Adipocyte (in vitro differentiated cells): Measurements from ENCODE around the gene CABLES1.
A peak's percentile ranks its signal among the peaks of the same experiment; 100 is the strongest.

ENCODE experiments used
- DNase-seq: peaks from one replicate; pipeline ENCODE4 v3.0.0-alpha.2; 2015; ENCODE audit warnings: low read depth
- H3K27me3 ChIP-seq: replicated peaks from 2 replicates; pipeline ENCODE4 v1.7.0; 2013; ENCODE audit warnings: mild to moderate bottlenecking, low read length, moderate library complexity; ENCODE audit not compliant: control insufficient read depth, insufficient read depth
- H3K36me3 ChIP-seq: 2 replicates; pipeline ENCODE4 v1.7.0; 2013; ENCODE audit warnings: low read length, mild to moderate bottlenecking, moderate library complexity; ENCODE audit not compliant: control insufficient read depth, insufficient read depth, severe bottlenecking
- H3K4me1 ChIP-seq: 2 replicates; pipeline ENCODE4 v1.7.0; 2013; ENCODE audit warnings: mild to moderate bottlenecking, low read length, moderate library complexity; ENCODE audit not compliant: control insufficient read depth, insufficient read depth
- H3K4me3 ChIP-seq: 2 replicates; pipeline ENCODE4 v1.7.0; 2013; ENCODE audit warnings: mild to moderate bottlenecking, low read length, moderate library complexity
- H3K9ac ChIP-seq: 2 replicates; pipeline ENCODE4 v1.7.0; 2013; ENCODE audit warnings: mild to moderate bottlenecking, low read length, moderate library complexity
- H3K9me3 ChIP-seq: 2 replicates; pipeline ENCODE4 v1.7.0; 2013; ENCODE audit warnings: mild to moderate bottlenecking, low read length, moderate library complexity; ENCODE audit not compliant: control insufficient read depth

Gene CABLES1

DNA sequence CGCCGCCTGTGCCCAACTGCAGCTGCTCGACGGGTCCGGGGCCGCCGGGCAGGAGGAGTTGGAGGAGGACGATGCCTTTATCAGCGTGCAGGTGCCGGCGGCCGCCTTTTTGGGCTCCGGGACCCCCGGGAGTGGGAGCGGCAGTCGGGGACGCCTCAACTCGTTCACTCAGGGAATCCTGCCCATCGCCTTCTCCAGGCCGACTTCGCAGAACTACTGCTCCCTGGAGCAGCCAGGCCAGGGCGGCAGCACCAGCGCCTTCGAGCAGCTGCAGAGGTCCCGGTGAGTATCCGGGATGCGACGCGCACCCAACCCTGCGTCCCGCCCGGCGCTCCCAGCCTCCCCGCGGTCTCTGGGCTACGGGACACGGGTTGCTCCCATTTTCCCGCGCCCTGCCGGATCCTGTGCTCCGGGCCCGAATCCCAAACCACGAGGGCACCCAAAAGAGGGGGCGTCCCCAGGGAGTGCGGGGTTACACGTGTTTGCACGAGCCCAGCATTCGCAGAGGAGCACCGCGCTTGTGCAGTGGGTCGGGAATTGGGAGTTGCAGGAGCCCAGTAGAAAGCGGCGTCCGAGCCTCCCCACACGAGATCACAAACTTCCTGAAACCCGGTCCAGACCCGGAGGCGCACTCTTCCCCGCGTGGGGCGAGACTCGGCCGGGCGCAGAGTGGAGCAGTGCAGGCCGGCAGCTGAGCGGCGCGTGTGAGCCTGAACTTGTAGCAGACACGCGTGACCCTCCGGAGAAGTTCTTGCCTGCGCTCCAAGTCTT is 1.2 kb downstream of the CABLES1 start:
- DNase-seq, result peak; percentile 42
- peaks cover 45% of the 10 kb centered on the region for H3K4me1 ChIP-seq
- peaks cover 12% of the 10 kb centered on the region for H3K36me3 ChIP-seq
- peak overlapping the region; percentile 93 for H3K9ac ChIP-seq
- H3K4me3 ChIP-seq, result peak overlapping the region; percentile 85
- H3K9me3 ChIP-seq, result no peaks in the 10 kb centered on the region
- no peaks in the 10 kb centered on the region for H3K27me3 ChIP-seq

DNA sequence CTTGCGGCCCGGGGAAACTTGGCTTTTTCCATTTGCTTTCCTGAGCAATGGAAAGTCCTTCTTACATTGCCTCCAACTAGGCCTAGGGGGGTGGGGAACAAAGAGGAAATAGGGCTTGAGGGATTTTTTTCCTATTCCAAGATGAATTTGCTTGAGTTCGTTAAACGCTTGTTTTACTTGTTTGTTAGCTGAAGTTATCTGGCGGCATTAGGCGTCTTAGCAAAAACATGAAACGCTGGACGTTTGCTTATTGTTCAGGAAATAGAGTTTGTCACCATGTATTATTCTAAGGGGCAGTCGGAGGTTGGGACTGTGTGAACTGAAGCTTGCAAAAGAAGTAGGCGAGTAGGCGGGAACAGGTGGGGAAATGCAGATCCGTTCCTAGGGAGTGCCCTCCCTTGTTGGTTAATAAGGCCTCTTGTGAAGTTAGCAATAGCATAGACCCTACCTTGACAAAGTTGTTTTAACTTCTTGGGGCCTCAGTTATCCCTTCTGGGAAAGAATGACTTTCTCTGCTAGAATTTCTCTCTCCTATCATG is 1.9 kb downstream of the CABLES1 start:
- Histone ChIP-seq H3K9ac (peak overlapping the region; percentile 93), H3K9me3 (no peaks in the 10 kb centered on the region), H3K36me3 (peaks cover 12% of the 10 kb centered on the region), H3K4me1 (peaks cover 50% of the 10 kb centered on the region), H3K27me3 (no peaks in the 10 kb centered on the region), H3K4me3 (peak overlapping the region; percentile 85)
- DNase-seq, result no peak

DNA sequence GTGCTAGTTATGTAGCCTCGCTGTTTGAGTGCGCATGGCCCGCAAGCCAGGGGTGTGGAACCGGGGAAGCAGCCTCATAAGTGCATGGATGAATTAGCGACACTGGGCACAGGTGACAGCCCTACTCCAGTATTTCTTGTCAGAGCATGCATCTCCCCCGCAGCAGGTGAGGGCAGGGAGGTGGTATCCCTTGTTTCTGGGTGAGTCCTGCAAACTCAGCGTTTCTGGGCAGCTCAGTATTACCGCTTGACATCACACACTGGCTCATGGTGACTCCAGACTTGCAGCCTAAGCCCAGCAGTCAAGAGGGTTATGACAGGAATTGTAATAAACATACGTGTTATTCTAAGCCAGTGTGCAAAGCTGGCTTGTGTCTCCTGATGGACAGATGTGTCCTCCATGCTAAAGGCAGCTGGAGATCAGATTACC is 2.5 kb downstream of the CABLES1 start:
- Histone ChIP-seq H3K36me3 (peaks cover 12% of the 10 kb centered on the region), H3K9ac (peak overlapping the region; percentile 93), H3K9me3 (no peaks in the 10 kb centered on the region), H3K4me3 (peak overlapping the region; percentile 85), H3K4me1 (peaks cover 57% of the 10 kb centered on the region), H3K27me3 (no peaks in the 10 kb centered on the region)
- DNase-seq, result no peak

- peaks cover 12% of the 10 kb centered on the region for H3K36me3 ChIP-seq
- no peaks in the 10 kb centered on the region for H3K9me3 ChIP-seq
- peak overlapping the region; percentile 85 for H3K4me3 ChIP-seq
- H3K4me1 ChIP-seq, result peaks cover 63% of the 10 kb centered on the region
- DNase-seq, result no peak
- peak overlapping the region; percentile 93 for H3K9ac ChIP-seq
- no peaks in the 10 kb centered on the region for H3K27me3 ChIP-seq
Observed at GRCh38 chr18:23138471-23138870, 3.2 kb downstream of the CABLES1 start.

- Histone ChIP-seq H3K9me3 (no peaks in the 10 kb centered on the region), H3K36me3 (peaks cover 12% of the 10 kb centered on the region), H3K4me1 (peaks cover 63% of the 10 kb centered on the region), H3K27me3 (no peaks in the 10 kb centered on the region), H3K4me3 (peak overlapping the region; percentile 4), H3K9ac (peak overlapping the region; percentile 48)
- DNase-seq, result no peak
Observed at GRCh38 chr18:23141104-23141999, 6.1 kb downstream of the CABLES1 start.

GRCh38 chr18:23142251-23142929 is 7.1 kb downstream of the CABLES1 start:
- peak overlapping the region; percentile 48 for H3K9ac ChIP-seq
- DNase-seq, result no peak
- H3K36me3 ChIP-seq, result peaks cover 12% of the 10 kb centered on the region
- no peaks in the 10 kb centered on the region for H3K27me3 ChIP-seq
- H3K4me1 ChIP-seq, result peaks cover 60% of the 10 kb centered on the region
- H3K4me3 ChIP-seq, result peak overlapping the region; percentile 4
- H3K9me3 ChIP-seq, result no peaks in the 10 kb centered on the region

DNA sequence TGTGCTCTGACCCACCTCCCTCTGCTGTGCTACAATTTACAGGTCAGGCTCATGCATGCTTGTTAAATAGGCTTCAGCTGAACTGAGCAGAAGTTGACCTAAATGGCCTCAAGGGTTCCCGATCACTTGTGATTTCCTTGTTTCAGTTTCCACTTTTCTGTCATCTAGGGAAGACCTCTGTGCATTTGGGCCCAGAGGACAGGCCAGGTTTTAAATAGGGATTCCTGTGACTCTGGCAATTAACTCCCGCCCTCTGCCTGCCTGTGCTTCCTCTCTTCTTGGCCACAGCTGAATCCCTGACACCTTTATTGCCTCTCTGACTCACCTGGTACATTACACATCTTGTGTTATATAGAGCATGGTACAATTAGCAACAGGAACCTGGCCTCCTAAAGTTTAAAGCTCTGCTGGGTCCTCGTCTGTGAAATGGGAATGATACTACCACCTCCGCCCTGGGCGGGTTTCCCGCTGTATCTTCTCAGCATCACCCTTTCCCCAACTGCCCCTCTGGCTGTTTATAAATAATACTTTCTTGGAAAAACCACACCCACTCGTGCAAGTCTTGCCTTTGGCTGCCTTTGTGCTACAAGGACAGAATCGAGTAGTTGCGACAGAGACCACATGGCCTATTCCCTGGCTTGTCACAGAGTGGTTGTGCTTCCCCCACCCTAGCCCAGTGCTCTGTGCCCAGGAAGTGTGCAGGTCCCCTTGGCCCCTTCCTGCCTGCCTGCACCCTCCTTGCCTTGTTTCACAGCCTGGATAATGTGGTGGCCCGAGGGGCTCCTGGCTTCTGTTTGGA is 7.9 kb downstream of the CABLES1 start:
- H3K4me3 ChIP-seq, result no peak overlapping the region
- H3K4me1 ChIP-seq, result peaks cover 51% of the 10 kb centered on the region
- H3K36me3 ChIP-seq, result peaks cover 12% of the 10 kb centered on the region
- DNase-seq, result peak; percentile 69
- H3K9ac ChIP-seq, result peak overlapping the region; percentile 77
- no peaks in the 10 kb centered on the region for H3K27me3 ChIP-seq
- H3K9me3 ChIP-seq, result no peaks in the 10 kb centered on the region

- Histone ChIP-seq H3K27me3 (no peaks in the 10 kb centered on the region), H3K4me3 (peak overlapping the region; percentile 6), H3K9me3 (no peaks in the 10 kb centered on the region), H3K9ac (peak overlapping the region; percentile 77), H3K4me1 (peaks cover 45% of the 10 kb centered on the region), H3K36me3 (peaks cover 9% of the 10 kb centered on the region)
- DNase-seq, result no peak
Observed at GRCh38 chr18:23143815-23144261, 8.6 kb downstream of the CABLES1 start.

GRCh38 chr18:23144640-23145039 is 9.4 kb downstream of the CABLES1 start:
- no peaks in the 10 kb centered on the region for H3K9me3 ChIP-seq
- H3K36me3 ChIP-seq, result peaks cover 6% of the 10 kb centered on the region
- H3K4me3 ChIP-seq, result peak overlapping the region; percentile 6
- peak overlapping the region; percentile 77 for H3K9ac ChIP-seq
- DNase-seq, result no peak
- H3K4me1 ChIP-seq, result peaks cover 41% of the 10 kb centered on the region
- H3K27me3 ChIP-seq, result no peaks in the 10 kb centered on the region

DNA sequence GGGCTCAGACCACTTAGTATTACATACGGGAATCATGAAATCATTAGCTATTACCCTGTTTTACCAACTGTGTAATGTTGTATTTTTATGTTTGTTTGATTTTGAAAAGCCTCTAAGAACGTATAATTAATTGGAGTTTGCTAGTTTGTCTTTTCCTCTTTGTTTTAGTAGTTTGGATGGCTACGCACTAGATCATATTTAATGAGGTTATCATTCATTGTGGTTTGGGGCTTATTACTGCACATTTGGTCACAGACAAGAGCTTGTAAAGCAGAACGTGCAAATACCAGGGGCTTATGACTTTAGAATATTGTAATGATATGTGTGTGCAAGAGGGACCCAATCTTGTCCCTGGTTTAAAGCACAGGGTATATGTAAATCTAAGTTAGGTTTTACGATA is 10.3 kb downstream of the CABLES1 start:
- Histone ChIP-seq H3K27me3 (no peaks in the 10 kb centered on the region), H3K4me3 (no peak overlapping the region), H3K9me3 (no peaks in the 10 kb centered on the region), H3K4me1 (peaks cover 40% of the 10 kb centered on the region), H3K36me3 (no peaks in the 10 kb centered on the region), H3K9ac (no peak overlapping the region)
- no peak for DNase-seq
